ENCODE data around the gene RPS26. TPM values are rescaled to one million over a fixed set of nuclear protein-coding genes. Genes with fewer than 3 reads are reported as not detected.
"Not testable (repeated sequence)": the region's sequence is repeated elsewhere in the genome, so short reads cannot be mapped to it uniquely, and the experiment has no call there.

The RPS26 gene
- total and polyA plus RNA-seq, 7 experiments from 2014 or later = 40.8 to 717 (median 51.1) TPM

- H3K27me3 ChIP-seq (ENCODE audit: control insufficient read depth in 2 of 2, insufficient read depth in 2 of 2, low read length in 2 of 2) = no peaks in the 10 kb centered on the region
- POLR2A ChIA-PET = interaction anchor here (0.6 to 0.7 kb wide), 2 partner anchors 48 to 145 kb away, joined by 3 read pairs; no protein-coding TSS in a partner anchor
- Mint-ChIP-seq H3K27me3 (peaks cover 0 to 4% (median 0%) of the 10 kb centered on the region in 5 donors), H3K36me3 (peaks cover 0 to 3% (median 0%) of the 10 kb centered on the region in 5 donors), H3K27ac (no peak overlapping the region), H3K9me3 (no peaks in the 10 kb centered on the region), H3K4me3 (no peak overlapping the region), H3K4me1 (peaks cover 0 to 8% (median 5%) of the 10 kb centered on the region in 7 donors)
- H3K4me1 ChIP-seq (ENCODE audit: control insufficient read depth in 2 of 2, insufficient read depth in 2 of 2, low read length in 2 of 2) = no peaks in the 10 kb centered on the region
- H3K27ac ChIP-seq (ENCODE audit: low read depth, low read length) = no peak overlapping the region
- H3K9me3 ChIP-seq (ENCODE audit: control insufficient read depth in 2 of 3, low read length in 3 of 3) = no peaks in the 10 kb centered on the region
- no peak for ATAC-seq
- no peak overlapping the region for H3K4me3 ChIP-seq (ENCODE audit: low read length)
- CTCF ChIA-PET = no interaction called here
- H3K36me3 ChIP-seq (ENCODE audit: control insufficient read depth in 2 of 3, insufficient read depth in 3 of 3, low read length in 3 of 3) = no peaks in the 10 kb centered on the region
- intact Hi-C loops (cut with micrococcal nuclease) = no loop called here
- no peak for DNase-seq
Observed at GRCh38 chr12:56053407-56053893, 11.7 kb downstream of the RPS26 start.

- H3K27ac Mint-ChIP-seq; H3K36me3 ChIP-seq (ENCODE audit: control insufficient read depth in 2 of 3, insufficient read depth in 3 of 3, low read length in 3 of 3); H3K4me3 ChIP-seq (ENCODE audit: low read length); intact Hi-C loops (cut with micrococcal nuclease); H3K36me3 Mint-ChIP-seq; DNase-seq; H3K27me3 ChIP-seq (ENCODE audit: control insufficient read depth in 2 of 2, insufficient read depth in 2 of 2, low read length in 2 of 2); CTCF ChIA-PET; H3K9me3 Mint-ChIP-seq; H3K9me3 ChIP-seq (ENCODE audit: control insufficient read depth in 2 of 3, low read length in 3 of 3); H3K4me3 Mint-ChIP-seq; H3K4me1 ChIP-seq (ENCODE audit: control insufficient read depth in 2 of 2, insufficient read depth in 2 of 2, low read length in 2 of 2); ATAC-seq; H3K27ac ChIP-seq (ENCODE audit: low read depth, low read length): not testable (repeated sequence)
- H3K4me1 Mint-ChIP-seq = peaks cover 0 to 11% (median 4%) of the 10 kb centered on the region in 7 donors
- POLR2A ChIA-PET = interaction anchor here (0.6 kb wide), 1 partner anchor 12 kb away, joined by 3 read pairs; no protein-coding TSS in a partner anchor
- H3K27me3 Mint-ChIP-seq = peaks cover 0 to 17% (median 0%) of the 10 kb centered on the region in 5 donors
Observed at GRCh38 chr12:56059964-56060363, 18.2 kb downstream of the RPS26 start.

GRCh38 chr12:56061982-56062381 is 20.3 kb downstream of the RPS26 start:
- no peak for DNase-seq
- H3K36me3 Mint-ChIP-seq = peaks cover 0 to 4% (median 0%) of the 10 kb centered on the region in 5 donors
- Histone ChIP-seq H3K36me3 (ENCODE audit: control insufficient read depth in 2 of 3, insufficient read depth in 3 of 3, low read length in 3 of 3) (no peaks in the 10 kb centered on the region), H3K27me3 (ENCODE audit: control insufficient read depth in 2 of 2, insufficient read depth in 2 of 2, low read length in 2 of 2) (no peaks in the 10 kb centered on the region), H3K4me3 (ENCODE audit: low read length) (no peak overlapping the region), H3K9me3 (ENCODE audit: control insufficient read depth in 2 of 3, low read length in 3 of 3) (no peaks in the 10 kb centered on the region), H3K4me1 (ENCODE audit: control insufficient read depth in 2 of 2, insufficient read depth in 2 of 2, low read length in 2 of 2) (no peaks in the 10 kb centered on the region), H3K27ac (ENCODE audit: low read depth, low read length) (no peak overlapping the region)
- H3K4me3 Mint-ChIP-seq = no peak overlapping the region
- CTCF ChIA-PET = no interaction called here
- peaks cover 0 to 5% (median 0%) of the 10 kb centered on the region in 7 donors for H3K4me1 Mint-ChIP-seq
- POLR2A ChIA-PET = no interaction called here
- ATAC-seq = no peak
- peaks cover 0 to 5% (median 0%) of the 10 kb centered on the region in 11 donors for H3K9me3 Mint-ChIP-seq
- peaks cover 0 to 17% (median 0%) of the 10 kb centered on the region in 5 donors for H3K27me3 Mint-ChIP-seq
- intact Hi-C loops (cut with micrococcal nuclease) = no loop called here
- H3K27ac Mint-ChIP-seq = no peak overlapping the region

GRCh38 chr12:56062996-56063395 is 21.3 kb downstream of the RPS26 start:
- POLR2A ChIA-PET = interaction anchor here (0.6 kb wide), 1 partner anchor 81 kb away, joined by 5 read pairs; no protein-coding TSS in a partner anchor
- no peaks in the 10 kb centered on the region for H3K4me1 ChIP-seq (ENCODE audit: control insufficient read depth in 2 of 2, insufficient read depth in 2 of 2, low read length in 2 of 2)
- peaks cover 0 to 4% (median 0%) of the 10 kb centered on the region in 5 donors for H3K36me3 Mint-ChIP-seq
- ATAC-seq = no peak
- H3K4me1 Mint-ChIP-seq = peaks cover 0 to 4% (median 0%) of the 10 kb centered on the region in 7 donors
- no peak overlapping the region for H3K4me3 ChIP-seq (ENCODE audit: low read length)
- no peaks in the 10 kb centered on the region for H3K27me3 ChIP-seq (ENCODE audit: control insufficient read depth in 2 of 2, insufficient read depth in 2 of 2, low read length in 2 of 2)
- H3K27me3 Mint-ChIP-seq = peaks cover 0 to 16% (median 0%) of the 10 kb centered on the region in 5 donors
- CTCF ChIA-PET = no interaction called here
- peaks cover 0 to 5% (median 0%) of the 10 kb centered on the region in 11 donors for H3K9me3 Mint-ChIP-seq
- no peak overlapping the region for H3K27ac ChIP-seq (ENCODE audit: low read depth, low read length)
- intact Hi-C loops (cut with micrococcal nuclease) = no loop called here
- H3K36me3 ChIP-seq (ENCODE audit: control insufficient read depth in 2 of 3, insufficient read depth in 3 of 3, low read length in 3 of 3) = no peaks in the 10 kb centered on the region
- H3K4me3 Mint-ChIP-seq = no peak overlapping the region
- no peak overlapping the region for H3K27ac Mint-ChIP-seq
- DNase-seq = no peak
- no peaks in the 10 kb centered on the region for H3K9me3 ChIP-seq (ENCODE audit: control insufficient read depth in 2 of 3, low read length in 3 of 3)

- ChIA-PET CTCF (interaction anchor here (0.6 to 1.8 kb wide), 2 partner anchors 24 to 120 kb away, joined by 3 to 5 read pairs; no protein-coding TSS in a partner anchor), POLR2A (interaction anchor here (0.6 kb wide), 1 partner anchor 11 kb away, joined by 3 read pairs; no protein-coding TSS in a partner anchor)
- no peak for DNase-seq
- Mint-ChIP-seq H3K4me1 (peaks cover 0 to 2% (median 0%) of the 10 kb centered on the region in 7 donors), H3K27ac (peak overlapping the region in 1 of 9 donors; percentile 12), H3K27me3 (peaks cover 0 to 19% (median 0%) of the 10 kb centered on the region in 5 donors), H3K36me3 (no peaks in the 10 kb centered on the region), H3K4me3 (no peak overlapping the region), H3K9me3 (no peaks in the 10 kb centered on the region)
- Histone ChIP-seq H3K27ac (ENCODE audit: low read depth, low read length) (no peak overlapping the region), H3K4me1 (ENCODE audit: control insufficient read depth in 2 of 2, insufficient read depth in 2 of 2, low read length in 2 of 2) (no peaks in the 10 kb centered on the region), H3K36me3 (ENCODE audit: control insufficient read depth in 2 of 3, insufficient read depth in 3 of 3, low read length in 3 of 3) (no peaks in the 10 kb centered on the region), H3K9me3 (ENCODE audit: control insufficient read depth in 2 of 3, low read length in 3 of 3) (no peaks in the 10 kb centered on the region), H3K4me3 (ENCODE audit: low read length) (no peak overlapping the region), H3K27me3 (ENCODE audit: control insufficient read depth in 2 of 2, insufficient read depth in 2 of 2, low read length in 2 of 2) (no peaks in the 10 kb centered on the region)
- ATAC-seq = no peak
- intact Hi-C loops (cut with micrococcal nuclease) = no loop called here
Observed at GRCh38 chr12:56071648-56072047, 29.9 kb downstream of the RPS26 start.

- DNase-seq = no peak
- H3K4me3 Mint-ChIP-seq = no peak overlapping the region
- Histone ChIP-seq H3K9me3 (ENCODE audit: control insufficient read depth in 2 of 3, low read length in 3 of 3) (no peaks in the 10 kb centered on the region), H3K4me1 (ENCODE audit: control insufficient read depth in 2 of 2, insufficient read depth in 2 of 2, low read length in 2 of 2) (peaks cover 0 to 5% of the 10 kb centered on the region in 2 donors), H3K27me3 (ENCODE audit: control insufficient read depth in 2 of 2, insufficient read depth in 2 of 2, low read length in 2 of 2) (no peaks in the 10 kb centered on the region), H3K36me3 (ENCODE audit: control insufficient read depth in 2 of 3, insufficient read depth in 3 of 3, low read length in 3 of 3) (no peaks in the 10 kb centered on the region), H3K27ac (ENCODE audit: low read depth, low read length) (no peak overlapping the region), H3K4me3 (ENCODE audit: low read length) (no peak overlapping the region)
- no peaks in the 10 kb centered on the region for H3K36me3 Mint-ChIP-seq
- H3K9me3 Mint-ChIP-seq = no peaks in the 10 kb centered on the region
- intact Hi-C loops (cut with micrococcal nuclease) = no loop called here
- peaks cover 0 to 6% (median 4%) of the 10 kb centered on the region in 7 donors for H3K4me1 Mint-ChIP-seq
- ChIA-PET POLR2A (interaction anchor here (0.6 to 1.4 kb wide), 3 partner anchors 10 to 225 kb away, joined by 3 to 6 read pairs (median 4); partner anchors contain the start of gene PA2G4), CTCF (interaction anchor here (1.0 kb wide), 1 partner anchor 30 kb away, joined by 3 read pairs; no protein-coding TSS in a partner anchor)
- H3K27ac Mint-ChIP-seq = no peak overlapping the region
- H3K27me3 Mint-ChIP-seq = peaks cover 0 to 29% (median 0%) of the 10 kb centered on the region in 5 donors
- ATAC-seq = no peak
Observed at GRCh38 chr12:56074396-56074795, 32.7 kb downstream of the RPS26 start.

Data from naive thymus-derived CD4-positive, alpha-beta T cell (primary cell).